Measurements from ENCODE around the gene HDAC5.

Gene HDAC5

DNA sequence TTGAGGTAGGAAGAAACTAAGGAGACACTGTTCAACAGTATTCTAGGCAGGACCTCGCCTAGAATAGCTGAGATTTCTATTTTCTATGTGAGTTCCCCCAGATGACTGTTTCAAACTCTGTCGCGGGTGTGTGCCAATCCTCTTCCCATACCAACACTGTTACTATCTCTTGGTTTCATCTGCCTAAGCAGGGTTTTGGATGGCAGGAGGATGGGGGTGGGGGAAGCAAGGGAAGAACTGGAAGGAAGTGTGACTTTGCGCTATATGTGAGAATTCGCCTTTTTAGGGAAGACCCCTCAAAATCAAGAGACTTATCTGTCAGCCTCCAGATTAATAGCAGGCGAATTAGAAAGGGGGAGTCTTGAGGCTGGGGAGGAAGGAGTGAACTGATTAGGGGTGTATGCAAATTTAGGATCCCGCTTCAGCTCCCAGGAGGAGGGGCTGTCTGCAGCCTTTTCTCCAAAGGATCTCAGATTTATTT lies 53.4 kb downstream of the HDAC5 start:
- H3K4me3 ChIP-seq (ENCODE audit: low read length) = peak overlapping the region; percentile 95
- H3K4me1 ChIP-seq (ENCODE audit: low read length) = peaks cover 24% of the 10 kb centered on the region
- no peaks in the 10 kb centered on the region for H4K20me1 ChIP-seq (ENCODE audit: insufficient read depth, low read length)
- peak overlapping the region; percentile 72 for H3K4me2 ChIP-seq (ENCODE audit: low read length)
- peaks cover 41% of the 10 kb centered on the region for H3K79me2 ChIP-seq (ENCODE audit: low read length)
- H3K36me3 ChIP-seq (replicated peaks; ENCODE audit: low read depth, low read length) = no peaks in the 10 kb centered on the region
- peak overlapping the region; percentile 80 for H3K27ac ChIP-seq (ENCODE audit: low read length)
- no peak for TF ChIP-seq CTCF (IDR thresholded peaks at IDR 0.05; ENCODE audit: low read depth, low read length)
- no peak for TF ChIP-seq EZH2phosphoT487 (IDR thresholded peaks at IDR 0.05; ENCODE audit: low read depth)
- H3K27me3 ChIP-seq (ENCODE audit: low read depth, low read length) = no peaks in the 10 kb centered on the region
- no peak overlapping the region for H2AFZ ChIP-seq (ENCODE audit: low read depth, low read length)
- no peaks in the 10 kb centered on the region for H3K9me3 ChIP-seq (ENCODE audit: insufficient read depth, low read length)
- peak overlapping the region; percentile 91 for H3K9ac ChIP-seq (ENCODE audit: low read length)

DNA sequence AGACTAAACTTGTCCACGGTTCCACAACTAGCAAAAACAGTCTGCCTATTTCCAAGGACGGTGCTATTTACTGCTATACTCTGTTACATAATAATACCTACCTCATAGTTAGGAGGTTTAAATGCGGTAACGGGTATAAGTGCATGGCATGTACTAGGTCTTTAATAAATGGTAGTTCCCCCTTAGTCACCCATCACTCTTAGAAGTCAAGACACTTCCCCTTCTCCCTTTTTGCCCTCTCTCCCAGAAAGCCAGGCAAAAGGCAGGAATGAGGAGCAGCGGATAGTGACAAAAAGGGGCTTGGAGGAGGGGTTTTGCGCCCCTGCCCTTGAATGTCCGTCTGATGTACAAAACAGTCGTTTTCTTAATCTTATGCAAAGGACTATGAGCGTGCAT lies 55.9 kb downstream of the HDAC5 start:
- Histone ChIP-seq H3K27me3 (ENCODE audit: low read depth, low read length) (no peaks in the 10 kb centered on the region), H3K4me1 (ENCODE audit: low read length) (peaks cover 28% of the 10 kb centered on the region), H4K20me1 (ENCODE audit: insufficient read depth, low read length) (no peaks in the 10 kb centered on the region), H3K27ac (ENCODE audit: low read length) (no peak overlapping the region), H3K4me3 (ENCODE audit: low read length) (no peak overlapping the region), H3K9ac (ENCODE audit: low read length) (no peak overlapping the region), H3K79me2 (ENCODE audit: low read length) (peaks cover 59% of the 10 kb centered on the region), H3K9me3 (ENCODE audit: insufficient read depth, low read length) (no peaks in the 10 kb centered on the region), H2AFZ (ENCODE audit: low read depth, low read length) (peak overlapping the region; percentile 10; the same call in 1 of the 2 replicates), H3K4me2 (ENCODE audit: low read length) (peak overlapping the region; percentile 74; the same call in 1 of the 2 replicates), H3K36me3 (replicated peaks; ENCODE audit: low read depth, low read length) (peaks cover 14% of the 10 kb centered on the region)
- TF ChIP-seq EZH2phosphoT487 (IDR thresholded peaks at IDR 0.05; ENCODE audit: low read depth) (no peak), CTCF (IDR thresholded peaks at IDR 0.05; ENCODE audit: low read depth, low read length) (no peak)

DNA sequence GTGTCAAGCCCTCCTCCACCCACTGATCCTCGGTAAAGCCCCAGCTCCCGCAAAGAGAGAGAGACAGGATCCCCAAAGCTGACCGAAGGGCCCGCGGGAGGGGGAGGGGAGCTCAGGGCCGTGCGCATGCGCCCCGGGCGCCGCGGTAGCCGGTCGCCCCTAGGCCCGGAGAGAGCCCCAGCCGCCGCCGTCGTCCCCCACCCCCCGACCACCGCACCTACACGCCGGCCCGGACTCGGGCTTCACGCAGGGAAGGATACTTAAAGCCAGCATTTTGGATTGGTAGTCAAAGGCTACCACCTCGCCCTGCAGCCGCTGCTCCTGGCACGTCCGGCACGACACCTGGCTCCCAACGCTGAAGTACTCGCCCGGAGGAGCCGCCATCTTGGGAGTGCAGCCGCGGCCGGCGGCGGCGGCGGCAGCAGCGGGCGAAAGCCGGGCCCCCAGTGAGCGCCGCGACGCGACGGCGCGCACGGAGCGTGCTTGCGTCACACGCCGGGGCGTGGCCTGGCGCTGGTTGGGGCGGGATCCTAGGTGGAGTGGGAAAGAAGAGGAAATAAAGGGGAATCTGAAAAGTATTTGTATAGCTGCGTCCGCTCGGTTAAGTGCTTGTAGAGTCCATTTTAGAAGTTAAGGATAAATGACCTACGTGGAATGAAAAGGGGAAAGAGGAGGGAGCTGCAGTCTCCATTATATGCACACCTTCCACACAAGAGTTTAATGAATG lies 57.1 kb downstream of the HDAC5 start, which contains the start of gene LSM12:
TSS of gene LSM12 (minus strand) at position 468 of the 727 bp plus-strand sequence. CDS start at position 384, 84 bp downstream.
- peak within 1 kb of the TSS; percentile 74 for H3K4me2 ChIP-seq (ENCODE audit: low read length)
- H3K79me2 ChIP-seq (ENCODE audit: low read length) = peaks cover 61% of the 10 kb centered on the region
- H3K9ac ChIP-seq (ENCODE audit: low read length) = peak within 1 kb of the TSS; percentile 94
- H4K20me1 ChIP-seq (ENCODE audit: insufficient read depth, low read length) = 0 out of 2 replicates have a peak, but pooled peaks cover 3% of the 10 kb centered on the region
- H2AFZ ChIP-seq (ENCODE audit: low read depth, low read length) = peak within 1 kb of the TSS; percentile 12; the same call in 1 of the 2 replicates
- no peak for TF ChIP-seq EZH2phosphoT487 (IDR thresholded peaks at IDR 0.05; ENCODE audit: low read depth)
- no peak for TF ChIP-seq CTCF (IDR thresholded peaks at IDR 0.05; ENCODE audit: low read depth, low read length)
- peaks cover 21% of the 10 kb centered on the region for H3K4me1 ChIP-seq (ENCODE audit: low read length)
- peak within 1 kb of the TSS; percentile 89 for H3K27ac ChIP-seq (ENCODE audit: low read length)
- H3K27me3 ChIP-seq (ENCODE audit: low read depth, low read length) = no peaks in the 10 kb centered on the region
- H3K9me3 ChIP-seq (ENCODE audit: insufficient read depth, low read length) = no peaks in the 10 kb centered on the region
- peak within 1 kb of the TSS; percentile 95 for H3K4me3 ChIP-seq (ENCODE audit: low read length)
- peaks cover 22% of the 10 kb centered on the region for H3K36me3 ChIP-seq (replicated peaks; ENCODE audit: low read depth, low read length)

GRCh38 chr17:44065668-44066203 lies 57.7 kb downstream of the HDAC5 start:
- TF ChIP-seq CTCF (IDR thresholded peaks at IDR 0.05; ENCODE audit: low read depth, low read length) = no peak
- TF ChIP-seq EZH2phosphoT487 (IDR thresholded peaks at IDR 0.05; ENCODE audit: low read depth) = no peak
- H3K9me3 ChIP-seq (ENCODE audit: insufficient read depth, low read length) = no peaks in the 10 kb centered on the region
- H3K4me1 ChIP-seq (ENCODE audit: low read length) = peaks cover 21% of the 10 kb centered on the region
- H3K9ac ChIP-seq (ENCODE audit: low read length) = peak overlapping the region; percentile 94
- no peak overlapping the region for H2AFZ ChIP-seq (ENCODE audit: low read depth, low read length)
- peak overlapping the region; percentile 95 for H3K4me3 ChIP-seq (ENCODE audit: low read length)
- peaks cover 25% of the 10 kb centered on the region for H3K36me3 ChIP-seq (replicated peaks; ENCODE audit: low read depth, low read length)
- no peaks in the 10 kb centered on the region for H3K27me3 ChIP-seq (ENCODE audit: low read depth, low read length)
- 0 out of 2 replicates have a peak, but pooled peaks cover 3% of the 10 kb centered on the region for H4K20me1 ChIP-seq (ENCODE audit: insufficient read depth, low read length)
- peak overlapping the region; percentile 89 for H3K27ac ChIP-seq (ENCODE audit: low read length)
- peak overlapping the region; percentile 72 for H3K4me2 ChIP-seq (ENCODE audit: low read length)
- peaks cover 60% of the 10 kb centered on the region for H3K79me2 ChIP-seq (ENCODE audit: low read length)

All from OCI-LY3 (cell line).